Measurements from ENCODE around the gene ALG14. TPM values are rescaled to one million over a fixed set of nuclear protein-coding genes. Genes with fewer than 3 reads are reported as not detected.
A peak's percentile ranks its signal among the peaks of the same experiment; 100 is the strongest.

ALG14 gene
- 1 to 10 TPM; 2.5 to 2.9 TPM for total RNA-seq

- ChIA-PET CTCF (interaction anchor here (0.8 to 6.0 kb wide), 5 partner anchors 12 to 218 kb away, joined by 3 to 47 read pairs (median 7); partner anchors contain the start of genes RWDD3 and TLCD4), POLR2A (interaction anchor here (1.0 to 1.5 kb wide), 2 partner anchors 45 to 161 kb away, joined by 4 read pairs; partner anchors contain the start of gene RWDD3)
- Mint-ChIP-seq H3K36me3 (ENCODE audit: low read depth) (peaks cover 2% of the 10 kb centered on the region), H3K27me3 (no peaks in the 10 kb centered on the region), H3K4me1 (ENCODE audit: low read depth) (peaks cover 8% of the 10 kb centered on the region), H3K9me3 (no peaks in the 10 kb centered on the region), H3K4me3 (peak within 1 kb of the TSS; percentile 93), H3K27ac (peak within 1 kb of the TSS; percentile 99)
- intact Hi-C loops (cut with micrococcal nuclease) = loop anchor here (5.0 kb wide), 1 partner anchor 160 kb away; the partner anchor contains the start of gene RWDD3
- peak; percentile 93 for ATAC-seq
- TF ChIP-seq CTCF (IDR thresholded peaks at IDR 0.05) = no peak
- peak; percentile 95 for DNase-seq
Measured at GRCh38 chr1:95072532-95073419, at the start of gene ALG14. ALG14 (minus strand) TSS chr1:95072951; CDS start chr1:95072898, 53 bp downstream.

- ChIA-PET CTCF (interaction anchor here (1.0 kb wide), 1 partner anchor 38 kb away, joined by 3 read pairs; no protein-coding TSS in a partner anchor), POLR2A (no interaction called here)
- intact Hi-C loops (cut with micrococcal nuclease) = no loop called here
- H3K4me3 Mint-ChIP-seq = no peak overlapping the region
- no peak overlapping the region for H3K27ac Mint-ChIP-seq
- peaks cover 42% of the 10 kb centered on the region for H3K27me3 Mint-ChIP-seq
- H3K4me1 Mint-ChIP-seq (ENCODE audit: low read depth) = peaks cover 3% of the 10 kb centered on the region
- H3K9me3 Mint-ChIP-seq = no peaks in the 10 kb centered on the region
- no peak for ATAC-seq
- TF ChIP-seq CTCF (IDR thresholded peaks at IDR 0.05) = no peak
- H3K36me3 Mint-ChIP-seq (ENCODE audit: low read depth) = no peaks in the 10 kb centered on the region
- DNase-seq = no peak
Measured at GRCh38 chr1:95122151-95122697, 49.5 kb upstream of the ALG14 start.

GRCh38 chr1:95119273-95119672, 46.5 kb upstream of the ALG14 start:
- no peak for TF ChIP-seq CTCF (IDR thresholded peaks at IDR 0.05)
- intact Hi-C loops (cut with micrococcal nuclease) = no loop called here
- no peak overlapping the region for H3K4me3 Mint-ChIP-seq
- ChIA-PET CTCF (interaction anchor here (0.6 to 5.5 kb wide), 3 partner anchors 35 to 646 kb away, joined by 3 to 23 read pairs (median 4); partner anchors contain the start of gene RWDD3), POLR2A (no interaction called here)
- H3K36me3 Mint-ChIP-seq (ENCODE audit: low read depth) = no peaks in the 10 kb centered on the region
- H3K9me3 Mint-ChIP-seq = no peaks in the 10 kb centered on the region
- no peak for DNase-seq
- no peak overlapping the region for H3K27ac Mint-ChIP-seq
- H3K4me1 Mint-ChIP-seq (ENCODE audit: low read depth) = peaks cover 8% of the 10 kb centered on the region
- ATAC-seq = no peak
- H3K27me3 Mint-ChIP-seq = peaks cover 46% of the 10 kb centered on the region

- DNase-seq = no peak
- no peak for ATAC-seq
- Mint-ChIP-seq H3K27me3 (peaks cover 46% of the 10 kb centered on the region), H3K36me3 (ENCODE audit: low read depth) (no peaks in the 10 kb centered on the region), H3K4me1 (ENCODE audit: low read depth) (peaks cover 8% of the 10 kb centered on the region), H3K27ac (no peak overlapping the region), H3K4me3 (no peak overlapping the region), H3K9me3 (no peaks in the 10 kb centered on the region)
- ChIA-PET CTCF (interaction anchor here (0.6 to 5.5 kb wide), 4 partner anchors 34 to 647 kb away, joined by 3 to 23 read pairs (median 4); partner anchors contain the start of gene RWDD3), POLR2A (no interaction called here)
- TF ChIP-seq CTCF (IDR thresholded peaks at IDR 0.05) = no peak
- intact Hi-C loops (cut with micrococcal nuclease) = no loop called here
Measured at GRCh38 chr1:95118710-95119109, 46.0 kb upstream of the ALG14 start.
